ENCODE data around the gene NRL. TPM values are rescaled to one million over a fixed set of nuclear protein-coding genes. Genes with fewer than 3 reads are reported as not detected.

The NRL gene
- total and polyA plus RNA-seq, 9 of the 15 experiments (the other 6 are each of a cell fraction or from before 2014, with no cell fraction given) = 0.07 to 2.7 (median 1.4) TPM; not detected in 1

- TF ChIP-seq ZHX1 (conservative IDR thresholded peaks at IDR 0.05; ENCODE audit: low read length) = no peak
- TF ChIP-seq ZNF444 (CRISPR knock-in tag; IDR thresholded peaks at IDR 0.05) = no peak
- no peak for TF ChIP-seq ZNF354B (CRISPR knock-in tag; IDR thresholded peaks at IDR 0.05)
- TF ChIP-seq ZNF232 (CRISPR knock-in tag; IDR thresholded peaks at IDR 0.05) = no peak
- TF ChIP-seq, protein P1, sequence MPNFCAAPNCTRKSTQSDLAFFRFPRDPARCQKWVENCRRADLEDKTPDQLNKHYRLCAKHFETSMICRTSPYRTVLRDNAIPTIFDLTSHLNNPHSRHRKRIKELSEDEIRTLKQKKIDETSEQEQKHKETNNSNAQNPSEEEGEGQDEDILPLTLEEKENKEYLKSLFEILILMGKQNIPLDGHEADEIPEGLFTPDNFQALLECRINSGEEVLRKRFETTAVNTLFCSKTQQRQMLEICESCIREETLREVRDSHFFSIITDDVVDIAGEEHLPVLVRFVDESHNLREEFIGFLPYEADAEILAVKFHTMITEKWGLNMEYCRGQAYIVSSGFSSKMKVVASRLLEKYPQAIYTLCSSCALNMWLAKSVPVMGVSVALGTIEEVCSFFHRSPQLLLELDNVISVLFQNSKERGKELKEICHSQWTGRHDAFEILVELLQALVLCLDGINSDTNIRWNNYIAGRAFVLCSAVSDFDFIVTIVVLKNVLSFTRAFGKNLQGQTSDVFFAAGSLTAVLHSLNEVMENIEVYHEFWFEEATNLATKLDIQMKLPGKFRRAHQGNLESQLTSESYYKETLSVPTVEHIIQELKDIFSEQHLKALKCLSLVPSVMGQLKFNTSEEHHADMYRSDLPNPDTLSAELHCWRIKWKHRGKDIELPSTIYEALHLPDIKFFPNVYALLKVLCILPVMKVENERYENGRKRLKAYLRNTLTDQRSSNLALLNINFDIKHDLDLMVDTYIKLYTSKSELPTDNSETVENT (CRISPR knock-in tag; IDR thresholded peaks at IDR 0.05) = 0 out of 2 replicates have a peak, but pooled peaks have one; percentile 18
- no peak for TF ChIP-seq SMARCC2 (IDR thresholded peaks at IDR 0.05; ENCODE audit: low read depth)
- TF ChIP-seq KDM1A (IDR thresholded peaks at IDR 0.05) = no peak
- peak; percentile 97 for TF ChIP-seq MYC (IDR thresholded peaks at IDR 0.05; ENCODE audit: low read depth, low read length)
- TF ChIP-seq MYC (CRISPR knock-in tag; IDR thresholded peaks at IDR 0.05; ENCODE audit: borderline replicate concordance, low read depth) = peak; percentile 98
- TF ChIP-seq ZNF384 (IDR thresholded peaks at IDR 0.05; ENCODE audit: low read depth, low read length) = no peak
- TF ChIP-seq DDX20 (tag; IDR thresholded peaks at IDR 0.05; ENCODE audit: low read depth) = no peak
- peak; percentile 24; the same call in 1 of the 2 replicates for TF ChIP-seq ZNF24 (IDR thresholded peaks at IDR 0.05)
- TF ChIP-seq RCOR1 (IDR thresholded peaks at IDR 0.05; ENCODE audit: borderline replicate concordance in 1 of 2, low read depth in 2 of 2, low read length in 2 of 2) = no peak
- TF ChIP-seq ZNF77 (CRISPR knock-in tag; IDR thresholded peaks at IDR 0.05) = no peak
- TF ChIP-seq BACH1 (tag; IDR thresholded peaks at IDR 0.05) = no peak
- no peak for TF ChIP-seq PCBP2 (IDR thresholded peaks at IDR 0.05; ENCODE audit: low read depth, low read length, poor library complexity, severe bottlenecking)
- no peak for TF ChIP-seq SNRNP70 (optimal IDR thresholded peaks at IDR 0.05; ENCODE audit: low read depth, low read length)
- TF ChIP-seq ZNF239 (CRISPR knock-in tag; IDR thresholded peaks at IDR 0.05) = no peak
- TF ChIP-seq CHD4 (IDR thresholded peaks at IDR 0.05; ENCODE audit: insufficient read depth, insufficient replicate concordance, low read depth, low read length, poor library complexity, severe bottlenecking) = no peak
- TF ChIP-seq NCOR1 (IDR thresholded peaks at IDR 0.05) = no peak
- TF ChIP-seq U2AF1 (optimal IDR thresholded peaks at IDR 0.05; ENCODE audit: low read depth, low read length) = no peak
- TF ChIP-seq ZNF778 (CRISPR knock-in tag; IDR thresholded peaks at IDR 0.05) = no peak
- TF ChIP-seq, protein P2, sequence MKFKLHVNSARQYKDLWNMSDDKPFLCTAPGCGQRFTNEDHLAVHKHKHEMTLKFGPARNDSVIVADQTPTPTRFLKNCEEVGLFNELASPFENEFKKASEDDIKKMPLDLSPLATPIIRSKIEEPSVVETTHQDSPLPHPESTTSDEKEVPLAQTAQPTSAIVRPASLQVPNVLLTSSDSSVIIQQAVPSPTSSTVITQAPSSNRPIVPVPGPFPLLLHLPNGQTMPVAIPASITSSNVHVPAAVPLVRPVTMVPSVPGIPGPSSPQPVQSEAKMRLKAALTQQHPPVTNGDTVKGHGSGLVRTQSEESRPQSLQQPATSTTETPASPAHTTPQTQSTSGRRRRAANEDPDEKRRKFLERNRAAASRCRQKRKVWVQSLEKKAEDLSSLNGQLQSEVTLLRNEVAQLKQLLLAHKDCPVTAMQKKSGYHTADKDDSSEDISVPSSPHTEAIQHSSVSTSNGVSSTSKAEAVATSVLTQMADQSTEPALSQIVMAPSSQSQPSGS (CRISPR knock-in tag; IDR thresholded peaks at IDR 0.05) = no peak
Observed at GRCh38 chr14:24114532-24115421, at the start of gene NRL, which contains the start of gene DCAF11 (continued).
